ENCODE data around the gene FOXJ3.

Gene FOXJ3

DNA sequence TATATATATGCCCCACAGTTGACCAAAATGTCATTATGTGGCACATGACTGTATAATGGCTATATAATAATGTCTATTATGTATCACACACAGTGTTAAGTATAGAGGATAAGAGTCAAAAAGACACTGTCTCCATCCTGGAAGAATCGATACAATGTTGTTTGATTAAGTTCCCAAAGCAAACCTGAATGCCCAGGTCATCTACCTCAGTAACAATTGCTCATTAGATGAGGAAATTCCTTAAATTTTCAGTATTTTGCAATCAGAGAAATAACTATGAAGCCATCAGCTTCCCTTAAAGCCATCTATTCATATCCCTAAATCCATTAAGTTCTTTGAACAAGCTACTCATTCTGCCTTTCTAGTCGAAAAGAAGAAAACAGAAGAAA, 10.0 kb downstream of the FOXJ3 start:
- peaks cover 3 to 6% of the 10 kb centered on the region in 2 experiments for H3K4me1 ChIP-seq (ENCODE audit: control insufficient read depth in 1 of 2, insufficient read depth in 1 of 2, low read depth in 1 of 2, low read length in 1 of 2)
- no peaks in the 10 kb centered on the region for H3K36me3 ChIP-seq
- H3K27me3 ChIP-seq: no peaks in the 10 kb centered on the region
- H3K27ac ChIP-seq: no peak overlapping the region
- H3K4me3 ChIP-seq (ENCODE audit: low read depth in 1 of 2, low read length in 1 of 2): no peak overlapping the region
- no peaks in the 10 kb centered on the region for H3K9me3 ChIP-seq
- TF ChIP-seq, protein P1, sequence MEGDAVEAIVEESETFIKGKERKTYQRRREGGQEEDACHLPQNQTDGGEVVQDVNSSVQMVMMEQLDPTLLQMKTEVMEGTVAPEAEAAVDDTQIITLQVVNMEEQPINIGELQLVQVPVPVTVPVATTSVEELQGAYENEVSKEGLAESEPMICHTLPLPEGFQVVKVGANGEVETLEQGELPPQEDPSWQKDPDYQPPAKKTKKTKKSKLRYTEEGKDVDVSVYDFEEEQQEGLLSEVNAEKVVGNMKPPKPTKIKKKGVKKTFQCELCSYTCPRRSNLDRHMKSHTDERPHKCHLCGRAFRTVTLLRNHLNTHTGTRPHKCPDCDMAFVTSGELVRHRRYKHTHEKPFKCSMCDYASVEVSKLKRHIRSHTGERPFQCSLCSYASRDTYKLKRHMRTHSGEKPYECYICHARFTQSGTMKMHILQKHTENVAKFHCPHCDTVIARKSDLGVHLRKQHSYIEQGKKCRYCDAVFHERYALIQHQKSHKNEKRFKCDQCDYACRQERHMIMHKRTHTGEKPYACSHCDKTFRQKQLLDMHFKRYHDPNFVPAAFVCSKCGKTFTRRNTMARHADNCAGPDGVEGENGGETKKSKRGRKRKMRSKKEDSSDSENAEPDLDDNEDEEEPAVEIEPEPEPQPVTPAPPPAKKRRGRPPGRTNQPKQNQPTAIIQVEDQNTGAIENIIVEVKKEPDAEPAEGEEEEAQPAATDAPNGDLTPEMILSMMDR (IDR thresholded peaks at IDR 0.05): no peak

- Histone ChIP-seq H3K4me3 (ENCODE audit: low read depth in 1 of 2, low read length in 1 of 2) (no peak overlapping the region), H3K4me1 (ENCODE audit: control insufficient read depth in 1 of 2, insufficient read depth in 1 of 2, low read depth in 1 of 2, low read length in 1 of 2) (peaks cover 8 to 11% of the 10 kb centered on the region in 2 experiments), H3K27me3 (no peaks in the 10 kb centered on the region), H3K36me3 (no peaks in the 10 kb centered on the region), H3K9me3 (no peaks in the 10 kb centered on the region), H3K27ac (no peak overlapping the region)
- TF ChIP-seq, protein P1 (IDR thresholded peaks at IDR 0.05): no peak
These were observed 10.5 kb downstream of the FOXJ3 start for GRCh38 chr1:42324398-42325013.

GRCh38 chr1:42323551-42323950, 11.5 kb downstream of the FOXJ3 start:
- Histone ChIP-seq H3K9me3 (no peaks in the 10 kb centered on the region), H3K27ac (peak overlapping the region; percentile 14), H3K36me3 (no peaks in the 10 kb centered on the region), H3K27me3 (no peaks in the 10 kb centered on the region), H3K4me3 (ENCODE audit: low read depth in 1 of 2, low read length in 1 of 2) (no peak overlapping the region), H3K4me1 (ENCODE audit: control insufficient read depth in 1 of 2, insufficient read depth in 1 of 2, low read depth in 1 of 2, low read length in 1 of 2) (peaks cover 13 to 16% of the 10 kb centered on the region in 2 experiments)
- TF ChIP-seq, protein P1 (IDR thresholded peaks at IDR 0.05): no peak

- Histone ChIP-seq H3K4me3 (ENCODE audit: low read depth in 1 of 2, low read length in 1 of 2) (no peak overlapping the region), H3K9me3 (no peaks in the 10 kb centered on the region), H3K36me3 (no peaks in the 10 kb centered on the region), H3K27me3 (no peaks in the 10 kb centered on the region), H3K27ac (no peak overlapping the region), H3K4me1 (ENCODE audit: control insufficient read depth in 1 of 2, insufficient read depth in 1 of 2, low read depth in 1 of 2, low read length in 1 of 2) (peaks cover 13 to 16% of the 10 kb centered on the region in 2 experiments)
- TF ChIP-seq, protein P1 (IDR thresholded peaks at IDR 0.05): no peak
These were observed 12.5 kb downstream of the FOXJ3 start for GRCh38 chr1:42322577-42322976.

DNA sequence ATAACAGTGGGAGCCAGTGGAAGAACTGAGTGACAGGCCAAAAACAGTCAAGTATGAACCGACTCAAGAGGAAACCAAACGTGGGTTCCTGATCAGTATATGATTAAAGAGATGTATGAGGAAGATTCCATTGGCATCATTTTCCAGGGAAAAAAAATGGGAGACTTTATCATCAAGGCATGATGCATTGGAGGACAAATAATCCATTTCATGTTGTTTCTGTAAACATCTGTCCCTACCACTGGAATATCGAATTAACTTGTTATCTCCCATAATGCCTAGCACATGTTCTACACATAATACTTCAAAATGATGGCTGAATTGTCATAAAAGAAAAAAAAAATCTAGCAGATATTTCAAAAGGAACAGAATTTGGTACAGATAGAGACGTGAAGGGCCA, 13.3 kb downstream of the FOXJ3 start:
- Histone ChIP-seq H3K27ac (no peak overlapping the region), H3K4me1 (ENCODE audit: control insufficient read depth in 1 of 2, insufficient read depth in 1 of 2, low read depth in 1 of 2, low read length in 1 of 2) (peaks cover 13 to 16% of the 10 kb centered on the region in 2 experiments), H3K9me3 (no peaks in the 10 kb centered on the region), H3K27me3 (no peaks in the 10 kb centered on the region), H3K4me3 (ENCODE audit: low read depth in 1 of 2, low read length in 1 of 2) (no peak overlapping the region), H3K36me3 (no peaks in the 10 kb centered on the region)
- TF ChIP-seq, protein P1 (IDR thresholded peaks at IDR 0.05): no peak

Data from neutrophil (primary cell).